ENCODE data around the gene ARF3.

- no peak for TF ChIP-seq FOXM1 (IDR thresholded peaks at IDR 0.05; ENCODE audit: borderline replicate concordance)
- no peak for TF ChIP-seq SUZ12 (IDR thresholded peaks at IDR 0.05)
- no peak for TF ChIP-seq SP1 (IDR thresholded peaks at IDR 0.05)
- no peak for TF ChIP-seq ELF4 (IDR thresholded peaks at IDR 0.05)
- TF ChIP-seq NFRKB (IDR thresholded peaks at IDR 0.05): no peak
- no peak for TF ChIP-seq FOXK2 (IDR thresholded peaks at IDR 0.05)
- TF ChIP-seq ARNT (IDR thresholded peaks at IDR 0.05): no peak
- TF ChIP-seq ZNF384 (IDR thresholded peaks at IDR 0.05): no peak
- no peak for TF ChIP-seq CTBP1 (IDR thresholded peaks at IDR 0.05; ENCODE audit: borderline replicate concordance)
- no peak for TF ChIP-seq FOXA1 (IDR thresholded peaks at IDR 0.05)
- no peak for TF ChIP-seq TARDBP (IDR thresholded peaks at IDR 0.05)
Measured at GRCh38 chr12:48907245-48907644, 50.0 kb downstream of the ARF3 start.

Data from HEK293T (cell line).